DOHH2 (cell line): Measurements from ENCODE around the gene SLC13A4.

Source experiments
- CTCF ChIP-seq: fragments of 200-600 bp; sonication (generic); IDR thresholded peaks from one replicate; pipeline ENCODE4 v1.5.1; 2014; ENCODE audit warnings: antibody characterized with exemption, mild to moderate bottlenecking, low read depth, low read length; ENCODE audit not compliant: poor library complexity, severe bottlenecking
- EZH2phosphoT487 ChIP-seq: fragments of 200-600 bp; sonication (generic); IDR thresholded peaks from 2 replicates; pipeline ENCODE4 v1.6.1; 2017; ENCODE audit warnings: borderline replicate concordance, mild to moderate bottlenecking, antibody characterized with exemption, low read length, moderate library complexity, mixed read lengths

- TF ChIP-seq CTCF, result no peak
- TF ChIP-seq EZH2phosphoT487, result no peak
Observed at GRCh38 chr7:135669774-135670173, 58.2 kb downstream of the SLC13A4 start.
